GM23338 (cell line): Measurements from ENCODE around the gene SEMG1.

Experiments used
- CREB1 ChIP-seq: fragments of 250-450 bp; sonication (Bioruptor Pico); IDR thresholded peaks from 2 replicates; pipeline ENCODE4 v1.5.0; 2020; ENCODE audit warnings: low read depth, mild to moderate bottlenecking, moderate library complexity
- CTCF ChIP-seq, 2 experiments: fragments of 200-600 bp in 1 of 2; sonication (generic) in 1 of 2; conservative IDR thresholded peaks; 2 replicates each; pipeline versions ENCODE4 v1.5.1 to v1.6.1; 2016 to 2017; ENCODE audit warnings: antibody characterized with exemption in 2 of 2, low read depth in 2 of 2, mild to moderate bottlenecking in 2 of 2, moderate library complexity in 1 of 2
- ETS1 ChIP-seq: IDR thresholded peaks from 2 replicates; pipeline ENCODE4 v1.6.1; 2016; ENCODE audit warnings: antibody characterized with exemption
- EZH2 ChIP-seq: fragments of 200-600 bp; sonication (generic); IDR thresholded peaks from one replicate; pipeline ENCODE4 v1.8.0; 2017; ENCODE audit warnings: antibody characterized with exemption, mild to moderate bottlenecking, low read depth; ENCODE audit not compliant: unreplicated experiment
- EZH2phosphoT487 ChIP-seq: fragments of 200-600 bp; sonication (generic); IDR thresholded peaks from one replicate; pipeline ENCODE4 v1.8.1; 2018; ENCODE audit warnings: antibody characterized with exemption; ENCODE audit not compliant: unreplicated experiment
- JUNB ChIP-seq: IDR thresholded peaks from one replicate; pipeline ENCODE4 v1.6.1; 2016; ENCODE audit warnings: antibody characterized with exemption; ENCODE audit not compliant: unreplicated experiment
- POLR2AphosphoS5 ChIP-seq: IDR thresholded peaks from 2 replicates; pipeline ENCODE4 v1.6.1; 2016; ENCODE audit warnings: antibody characterized with exemption, low read depth
- REST ChIP-seq: IDR thresholded peaks from one replicate; pipeline ENCODE4 v1.6.1; 2018; ENCODE audit warnings: antibody characterized with exemption; ENCODE audit not compliant: unreplicated experiment
- ZNF114 ChIP-seq: fragments of 250-450 bp; sonication (Bioruptor Pico); IDR thresholded peaks from 2 replicates; pipeline ENCODE4 v1.5.0; 2020; ENCODE audit warnings: mild to moderate bottlenecking, moderate library complexity
- ZNF331 ChIP-seq: fragments of 250-450 bp; sonication (Bioruptor Pico); IDR thresholded peaks from 2 replicates; pipeline ENCODE4 v1.5.0; 2020; ENCODE audit warnings: low read depth, mild to moderate bottlenecking, moderate library complexity
- ZNF462 ChIP-seq: fragments of 250-450 bp; sonication (Bioruptor Pico); IDR thresholded peaks from 2 replicates; pipeline ENCODE4 v1.5.0; 2020; ENCODE audit warnings: mild to moderate bottlenecking, moderate library complexity

- TF ChIP-seq EZH2phosphoT487 (no peak), CTCF (conservative IDR thresholded peaks at IDR 0.05; ENCODE audit: low read depth in 2 of 2) (no peak), POLR2AphosphoS5 (no peak), JUNB (no peak), REST (no peak), EZH2 (no peak), ZNF331 (CRISPR knock-in tag) (no peak), CREB1 (CRISPR knock-in tag) (no peak), ZNF114 (CRISPR knock-in tag) (no peak), ZNF462 (no peak), ETS1 (no peak)
Observed at GRCh38 chr20:45183084-45183483, 23.7 kb upstream of the SEMG1 start.
